Cardiac septum (tissue), 1 donor: ENCODE results near the gene KRT33B. TPM values are rescaled to one million over a fixed set of nuclear protein-coding genes. Genes with fewer than 3 reads are reported as not detected.
"Not testable (repeated sequence)": the region's sequence is repeated elsewhere in the genome, so short reads cannot be mapped to it uniquely, and the experiment has no call there.

Source experiments
- DNase-seq: peaks from one replicate; pipeline ENCODE4 v3.0.0-alpha.2; 2020; ENCODE audit warnings: low spot score
- intact Hi-C: fragments of 100-400 bp; cut with DNase I; formaldehyde crosslinking; loops from one replicate; pipeline ENCODE4 v1.14.0; 2022
- long read RNA-seq: library from polyadenylated mRNA; unstranded; transcript quantifications from one replicate; pipeline ENCODE4 v2.0.0, GENCODE V29; 2021
- total RNA-seq: library from RNA; stranded (reverse); fragmentation: NEBNext Ultra II Directional; extraction: Animal tissue kit (Norgen Biotek cat#: 25700); gene quantifications from one replicate; pipeline ENCODE4 v1.2.1, GENCODE V29; 2021
- donor health status: DM: no; HTN: no; CAD: no.

Gene KRT33B
- not detected for total RNA-seq
- long read RNA-seq, result 0 reads

GRCh38 chr17:41369713-41370112 lies at the start of gene KRT33B:
TSS of gene KRT33B (minus strand) at chr17:41369813. CDS start at chr17:41369750, 63 bp downstream.
- no peak for DNase-seq
- intact Hi-C loops, result no loop called here

GRCh38 chr17:41418116-41418860 lies 48.7 kb upstream of the KRT33B start:
- intact Hi-C loops, result no loop called here
- no peak for DNase-seq

- DNase-seq, result no peak
- intact Hi-C loops, result no loop called here
Measured at GRCh38 chr17:41417576-41418015, 48.0 kb upstream of the KRT33B start.

GRCh38 chr17:41417127-41417526 lies 47.5 kb upstream of the KRT33B start:
- intact Hi-C loops, result no loop called here
- no peak for DNase-seq

DNA sequence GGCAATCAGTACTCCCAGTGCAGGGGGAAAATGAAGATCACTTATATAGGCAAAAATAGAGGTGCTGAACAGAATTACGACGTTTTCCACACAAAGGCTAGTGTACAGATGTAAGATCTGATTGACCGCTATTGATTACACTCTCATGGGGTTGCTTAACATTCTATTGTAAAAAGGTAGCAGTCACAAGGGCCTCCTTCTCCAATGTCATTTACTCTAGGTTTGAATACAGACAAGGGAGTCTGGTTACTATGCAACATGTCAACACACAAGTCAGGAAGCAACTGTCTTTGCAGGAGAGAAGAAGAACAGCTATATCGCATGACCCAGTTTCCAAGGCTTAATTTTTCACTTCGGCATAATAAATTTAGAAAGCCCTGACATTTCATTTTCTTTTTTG lies 46.9 kb upstream of the KRT33B start:
- intact Hi-C loops, result no loop called here
- DNase-seq, result no peak

GRCh38 chr17:41415833-41416335 lies 46.3 kb upstream of the KRT33B start:
- DNase-seq, result no peak
- intact Hi-C loops, result no loop called here

DNA sequence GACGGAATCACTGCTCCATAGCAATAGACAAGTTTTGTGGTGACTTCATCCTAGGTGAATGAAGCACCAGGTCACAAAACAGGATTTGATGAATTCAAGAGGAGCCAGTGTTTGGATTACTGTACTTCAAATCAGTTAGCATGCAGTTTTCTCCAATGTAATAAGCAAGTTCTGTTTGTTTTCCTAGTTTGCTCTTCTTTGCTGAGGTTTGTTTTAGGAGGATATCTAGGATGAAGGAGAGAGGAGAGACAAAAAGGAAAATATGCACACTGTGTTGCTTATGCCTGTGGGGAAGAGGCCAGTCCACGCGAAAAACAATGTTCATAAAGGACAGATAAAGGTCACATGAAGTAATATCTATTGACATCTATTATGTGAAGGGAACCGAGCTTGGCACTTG lies 45.8 kb upstream of the KRT33B start:
- intact Hi-C loops, result no loop called here
- DNase-seq, result no peak

DNA sequence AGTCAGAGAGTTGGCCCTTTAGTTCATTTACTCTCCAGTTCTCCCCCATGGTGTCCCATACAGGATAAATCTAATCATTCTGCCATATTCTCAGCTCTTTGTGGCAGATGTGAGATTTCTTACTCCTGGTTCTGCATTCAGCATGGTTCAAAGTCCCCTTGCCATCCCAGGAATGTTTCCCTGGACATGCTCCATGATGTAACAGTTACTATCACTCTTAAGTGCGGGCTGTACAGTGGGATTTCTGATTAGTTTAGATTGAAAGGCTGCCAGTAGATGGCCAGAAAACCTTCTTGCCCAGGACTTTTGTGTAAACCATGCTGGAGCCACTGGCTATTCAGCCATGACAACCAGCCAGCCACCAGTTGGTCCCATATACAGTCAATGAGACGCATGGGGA lies 44.4 kb upstream of the KRT33B start:
- no peak for DNase-seq
- intact Hi-C loops, result no loop called here

- no peak for DNase-seq
- intact Hi-C loops, result no loop called here
Measured at GRCh38 chr17:41413353-41413957, 43.8 kb upstream of the KRT33B start.

- intact Hi-C loops, result no loop called here
- no peak for DNase-seq
Measured at GRCh38 chr17:41411072-41411840, 41.6 kb upstream of the KRT33B start.

DNA sequence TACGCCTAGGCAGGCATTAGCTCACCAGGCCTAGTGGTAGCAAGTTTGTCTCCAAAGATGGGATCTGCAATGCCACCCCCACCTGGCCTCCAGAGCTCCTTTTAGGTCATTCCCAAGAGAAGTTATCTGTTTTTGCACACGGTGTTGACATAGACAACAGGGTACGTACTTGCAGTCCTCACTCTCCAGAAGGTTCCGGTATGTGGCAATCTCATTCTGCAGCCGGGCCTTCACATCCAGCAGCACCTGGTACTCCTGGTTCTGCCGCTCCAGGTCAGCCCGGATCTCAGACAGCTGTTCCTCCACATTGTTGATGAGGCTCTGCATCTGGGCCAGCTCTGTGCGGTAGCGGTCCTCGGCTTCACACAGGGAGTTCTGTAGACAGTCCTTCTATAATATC lies 37.6 kb upstream of the KRT33B start:
- no peak for DNase-seq
- intact Hi-C loops, result no loop called here

- intact Hi-C loops, result no loop called here
- DNase-seq, result no peak
Measured at GRCh38 chr17:41406205-41406604, 36.6 kb upstream of the KRT33B start.

GRCh38 chr17:41404024-41404671 lies 34.5 kb upstream of the KRT33B start:
- intact Hi-C loops, result no loop called here

DNA sequence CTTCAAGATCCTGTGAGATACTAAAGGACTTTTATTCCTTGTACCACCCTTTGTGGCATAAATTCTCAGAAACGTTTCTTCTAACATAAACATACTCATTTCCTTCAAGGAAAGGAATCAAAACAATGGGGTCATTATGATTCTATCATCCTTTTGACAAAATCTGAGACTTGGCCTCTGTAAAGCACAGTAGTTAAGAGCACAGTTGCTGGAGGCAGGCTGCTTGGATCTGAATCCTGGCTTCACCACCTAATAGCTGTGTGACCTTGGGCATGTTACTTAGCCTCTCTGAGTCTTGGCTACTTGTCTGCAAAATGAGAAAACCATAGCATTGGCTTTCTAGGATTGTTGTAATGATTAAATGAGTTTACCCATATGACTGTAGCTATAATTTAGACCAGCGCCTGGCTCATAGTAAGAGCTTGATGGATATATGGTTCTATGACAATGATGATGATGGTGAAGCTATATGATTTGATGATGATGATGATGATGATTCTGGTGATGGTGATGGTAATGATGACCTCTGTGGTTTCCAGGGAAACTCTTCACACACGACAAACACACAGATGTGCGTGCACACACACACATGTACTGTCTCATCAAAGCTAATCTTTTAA lies 33.9 kb upstream of the KRT33B start:
- intact Hi-C loops, result no loop called here
- no peak for DNase-seq

More at GRCh38 chr17:41404024-41404671, 34.5 kb upstream of the KRT33B start:
- DNase-seq, result no peak

DNA sequence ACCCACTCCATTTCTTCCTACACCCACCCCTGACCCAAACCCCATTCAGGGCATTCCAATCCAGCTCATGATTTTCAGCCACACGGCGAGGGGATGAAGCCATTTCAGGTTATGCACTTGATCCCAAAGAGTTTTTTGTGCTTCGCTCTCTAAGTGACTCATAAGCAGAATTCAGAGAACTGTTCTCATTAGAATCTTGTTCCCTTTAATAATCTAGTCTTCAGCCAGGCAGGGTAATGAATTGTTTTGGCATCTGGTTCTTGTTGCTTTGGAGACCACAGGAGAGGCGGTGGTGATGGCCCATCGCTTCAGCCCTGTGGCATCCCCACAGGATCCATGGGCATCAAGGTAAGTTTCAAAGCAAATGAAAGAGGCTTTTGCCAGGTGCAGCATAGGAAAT lies 32.5 kb upstream of the KRT33B start:
- intact Hi-C loops, result no loop called here
- no peak for DNase-seq

GRCh38 chr17:41396996-41397660 lies 27.5 kb upstream of the KRT33B start, which contains the start of gene KRT31:
TSS of gene KRT31 (minus strand) at chr17:41397608. CDS start at chr17:41397539, 69 bp downstream.
- no peak for DNase-seq
- intact Hi-C loops, result no loop called here

- no peak for DNase-seq
- intact Hi-C loops, result no loop called here
Measured at GRCh38 chr17:41396340-41396739, 26.7 kb upstream of the KRT33B start.

- no peak for DNase-seq
- intact Hi-C loops, result no loop called here
Measured at GRCh38 chr17:41395611-41396010, 26.0 kb upstream of the KRT33B start.

DNA sequence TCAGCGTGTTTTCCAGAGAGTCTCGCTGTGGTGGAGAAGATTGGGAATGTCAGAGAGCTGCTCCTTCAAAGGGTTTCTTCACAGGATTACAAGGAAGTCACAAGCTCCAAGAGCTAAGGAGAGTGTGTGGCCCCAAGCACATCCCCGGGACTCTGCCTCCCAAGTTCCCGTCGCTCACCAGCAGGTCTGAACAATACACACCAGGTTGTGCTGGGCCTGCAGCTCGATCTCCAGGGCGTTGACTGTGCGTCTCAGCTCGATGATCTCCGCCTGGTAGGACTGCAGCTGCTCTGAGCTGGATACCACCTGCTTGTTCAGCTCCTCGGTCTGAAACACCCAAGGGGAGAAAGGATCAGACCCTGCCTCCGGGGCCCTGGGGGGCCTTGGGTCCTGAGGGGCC lies 25.4 kb upstream of the KRT33B start:
- DNase-seq, intact Hi-C loops: not testable (repeated sequence)
